8988T (cell line): Measurements from ENCODE around the gene KCNJ1.

ENCODE experiments used
- DNase-seq: peaks from one replicate; pipeline ENCODE4 v3.0.0; 2011

KCNJ1 gene

GRCh38 chr11:128819198-128819597 is 47.9 kb downstream of the KCNJ1 start:
- DNase-seq = no peak

GRCh38 chr11:128814856-128815705 is 52.0 kb downstream of the KCNJ1 start:
- DNase-seq = no peak

GRCh38 chr11:128813729-128814128 is 53.4 kb downstream of the KCNJ1 start:
- DNase-seq = no peak

GRCh38 chr11:128810784-128811514 is 56.1 kb downstream of the KCNJ1 start:
- no peak for DNase-seq

- no peak for DNase-seq
Observed at GRCh38 chr11:128809128-128809527, 58.0 kb downstream of the KCNJ1 start.

GRCh38 chr11:128807909-128808308 is 59.2 kb downstream of the KCNJ1 start:
- DNase-seq = no peak

GRCh38 chr11:128806506-128807261 is 60.4 kb downstream of the KCNJ1 start:
- DNase-seq = no peak

- no peak for DNase-seq
Observed at GRCh38 chr11:128804481-128804880, 62.6 kb downstream of the KCNJ1 start.

GRCh38 chr11:128803449-128804245 is 63.4 kb downstream of the KCNJ1 start:
- no peak for DNase-seq

GRCh38 chr11:128803011-128803410 is 64.1 kb downstream of the KCNJ1 start:
- DNase-seq = no peak

GRCh38 chr11:128802358-128802981 is 64.6 kb downstream of the KCNJ1 start:
- DNase-seq = peak; percentile 53

- no peak for DNase-seq
Observed at GRCh38 chr11:128800871-128801417, 66.2 kb downstream of the KCNJ1 start.

- no peak for DNase-seq
Observed at GRCh38 chr11:128796270-128796669, 70.8 kb downstream of the KCNJ1 start.

- no peak for DNase-seq
Observed at GRCh38 chr11:128790196-128790595, 76.9 kb downstream of the KCNJ1 start.

- no peak for DNase-seq
Observed at GRCh38 chr11:128789497-128790150, 77.5 kb downstream of the KCNJ1 start.
